ENCODE results near the gene MYO9B. TPM values are rescaled to one million over a fixed set of nuclear protein-coding genes. Genes with fewer than 3 reads are reported as not detected.
"Not testable (repeated sequence)": the region's sequence is repeated elsewhere in the genome, so short reads cannot be mapped to it uniquely, and the experiment has no call there.

Gene MYO9B
- total and polyA plus RNA-seq, 11 donors = 24.2 to 89.4 (median 31.3) TPM

DNA sequence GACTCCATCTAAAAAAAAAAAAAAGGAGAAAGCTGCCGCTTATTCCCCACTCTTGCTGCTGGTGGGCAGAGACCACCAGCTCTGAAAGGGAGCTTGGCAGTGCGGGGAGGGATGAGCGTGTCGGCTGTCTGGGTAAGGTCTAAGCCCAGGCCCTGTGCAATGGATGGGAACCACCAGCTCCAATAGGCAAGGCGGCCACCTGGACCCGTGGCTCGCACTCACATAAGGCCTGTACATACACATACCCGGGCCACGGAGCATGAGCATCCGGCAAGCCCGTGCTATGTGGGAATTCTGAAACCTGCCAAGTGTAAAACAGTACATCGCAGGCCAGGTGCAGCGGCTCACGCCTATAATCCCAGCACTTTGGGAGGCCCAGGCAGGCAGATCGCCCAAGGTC lies 83.0 kb downstream of the MYO9B start:
- H3K27me3 ChIP-seq = no peaks in the 10 kb centered on the region
- no peak for TF ChIP-seq POLR2A (IDR thresholded peaks at IDR 0.05)
- TF ChIP-seq, protein P1, sequence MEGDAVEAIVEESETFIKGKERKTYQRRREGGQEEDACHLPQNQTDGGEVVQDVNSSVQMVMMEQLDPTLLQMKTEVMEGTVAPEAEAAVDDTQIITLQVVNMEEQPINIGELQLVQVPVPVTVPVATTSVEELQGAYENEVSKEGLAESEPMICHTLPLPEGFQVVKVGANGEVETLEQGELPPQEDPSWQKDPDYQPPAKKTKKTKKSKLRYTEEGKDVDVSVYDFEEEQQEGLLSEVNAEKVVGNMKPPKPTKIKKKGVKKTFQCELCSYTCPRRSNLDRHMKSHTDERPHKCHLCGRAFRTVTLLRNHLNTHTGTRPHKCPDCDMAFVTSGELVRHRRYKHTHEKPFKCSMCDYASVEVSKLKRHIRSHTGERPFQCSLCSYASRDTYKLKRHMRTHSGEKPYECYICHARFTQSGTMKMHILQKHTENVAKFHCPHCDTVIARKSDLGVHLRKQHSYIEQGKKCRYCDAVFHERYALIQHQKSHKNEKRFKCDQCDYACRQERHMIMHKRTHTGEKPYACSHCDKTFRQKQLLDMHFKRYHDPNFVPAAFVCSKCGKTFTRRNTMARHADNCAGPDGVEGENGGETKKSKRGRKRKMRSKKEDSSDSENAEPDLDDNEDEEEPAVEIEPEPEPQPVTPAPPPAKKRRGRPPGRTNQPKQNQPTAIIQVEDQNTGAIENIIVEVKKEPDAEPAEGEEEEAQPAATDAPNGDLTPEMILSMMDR (IDR thresholded peaks at IDR 0.05) = no peak
- ATAC-seq (no peak), DNase-seq (no peak)
- H3K36me3 ChIP-seq = peaks cover 0 to 100% (median 89%) of the 10 kb centered on the region in 9 donors
- peaks cover 0 to 4% (median 0%) of the 10 kb centered on the region in 12 donors for H3K4me1 ChIP-seq
- 87 to 99% (median 94%) methylated on average over 12 to 15 of the region's 15 CpGs for WGBS, 4 donors
- no peak overlapping the region for H3K4me3 ChIP-seq
- H3K9me3 ChIP-seq = peaks cover 0 to 6% (median 0%) of the 10 kb centered on the region in 12 donors
- intact Hi-C loops (cut with DNase I) = loop anchor here in 1 of 10 donors (10.0 kb wide), 1 partner anchor 46 kb away; no protein-coding TSS in a partner anchor
- H3K27ac ChIP-seq = no peak overlapping the region

DNA sequence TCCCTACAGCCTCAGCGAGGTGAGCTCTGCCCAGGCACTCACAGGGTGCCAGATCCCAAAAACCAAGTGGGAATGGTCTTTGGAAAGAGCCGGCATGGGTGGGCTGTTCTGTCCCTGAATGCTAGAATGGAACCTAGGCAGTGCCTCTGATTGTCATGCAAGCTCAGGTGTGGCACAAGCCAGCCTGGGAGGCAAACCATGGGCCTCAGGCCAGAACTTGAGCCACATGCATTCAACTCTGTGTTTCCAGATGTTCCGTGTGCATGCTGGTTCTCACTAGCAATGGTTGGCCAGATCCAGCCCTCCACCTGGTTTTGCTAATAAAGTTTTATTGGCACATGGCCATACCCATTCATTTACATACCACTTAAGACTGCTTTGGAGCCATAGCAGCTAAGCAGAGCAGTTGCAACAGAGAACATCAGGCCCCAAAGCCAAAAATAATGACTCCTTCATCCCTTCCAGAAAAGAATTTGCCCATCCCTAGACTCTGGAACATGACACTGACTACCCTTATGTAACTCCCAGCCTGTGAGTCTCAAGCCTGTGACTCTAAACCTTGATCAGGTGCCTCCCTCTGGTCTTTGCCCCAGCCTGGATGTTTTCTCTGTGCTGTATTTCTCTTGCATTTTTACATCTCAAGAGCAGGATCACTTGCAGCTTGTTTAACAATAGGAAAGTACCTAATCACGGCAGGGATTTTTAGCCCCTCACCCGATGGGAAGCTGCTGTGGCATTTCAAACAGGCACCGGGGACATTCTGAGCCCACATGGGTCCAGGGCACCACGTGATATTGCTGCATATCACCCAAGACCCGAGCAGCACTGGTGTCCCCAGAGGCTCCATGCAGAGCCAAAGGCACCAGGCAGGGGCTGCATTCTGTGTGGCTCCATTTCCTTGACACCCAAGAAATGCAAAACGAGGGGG lies 84.2 kb downstream of the MYO9B start:
- 73 to 76% (median 74%) methylated on average over 9 of the region's 9 CpGs for WGBS, 4 donors
- intact Hi-C loops (cut with DNase I) = loop anchor here in 1 of 10 donors (10.0 kb wide), 1 partner anchor 45 kb away; no protein-coding TSS in a partner anchor

DNA sequence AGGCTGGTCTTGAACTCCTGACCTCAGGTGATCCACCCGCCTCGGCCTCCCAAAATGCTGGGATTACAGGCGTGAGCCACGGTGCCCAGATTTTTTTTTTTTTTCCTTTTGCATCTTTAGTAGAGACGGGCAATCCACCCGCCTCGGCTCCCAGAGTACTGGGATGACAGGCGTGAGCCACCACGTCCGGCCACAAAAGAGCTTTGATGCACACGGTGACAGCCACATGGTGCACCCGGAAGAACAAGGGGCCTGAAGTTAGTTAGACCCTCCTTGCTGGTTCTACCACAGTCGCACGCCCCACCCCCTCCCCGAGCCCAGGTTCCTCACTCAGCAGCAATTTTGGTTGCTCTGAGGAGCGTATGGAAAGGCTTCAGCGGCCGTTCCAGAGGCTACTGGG lies 85.3 kb downstream of the MYO9B start:
- TF ChIP-seq, protein P1 (IDR thresholded peaks at IDR 0.05) = no peak
- TF ChIP-seq POLR2A (IDR thresholded peaks at IDR 0.05) = no peak
- ATAC-seq = no peak
- Histone ChIP-seq H3K4me1 (peaks cover 0 to 4% (median 0%) of the 10 kb centered on the region in 12 donors), H3K27me3 (no peaks in the 10 kb centered on the region), H3K4me3 (no peak overlapping the region), H3K36me3 (peaks cover 0 to 100% (median 90%) of the 10 kb centered on the region in 9 donors), H3K9me3 (peaks cover 0 to 7% (median 0%) of the 10 kb centered on the region in 12 donors), H3K27ac (no peak overlapping the region)
- no peak for DNase-seq
- WGBS, 4 donors = 89 to 96% (median 95%) methylated on average over 16 to 18 of the region's 18 CpGs
- intact Hi-C loops (cut with DNase I) = no loop called here

More for the DNA sequence above, 84.2 kb downstream of the MYO9B start:
- Histone ChIP-seq H3K27ac (no peak overlapping the region), H3K4me3 (no peak overlapping the region), H3K27me3 (no peaks in the 10 kb centered on the region), H3K36me3 (peaks cover 0 to 100% (median 90%) of the 10 kb centered on the region in 9 donors), H3K4me1 (peaks cover 0 to 4% (median 0%) of the 10 kb centered on the region in 12 donors), H3K9me3 (peaks cover 0 to 7% (median 0%) of the 10 kb centered on the region in 12 donors)
- TF ChIP-seq, protein P1 (IDR thresholded peaks at IDR 0.05) = no peak
- no peak for TF ChIP-seq POLR2A (IDR thresholded peaks at IDR 0.05)
- no peak for ATAC-seq
- DNase-seq = no peak

- intact Hi-C loops (cut with DNase I); H3K9me3 ChIP-seq; H3K4me1 ChIP-seq; H3K27me3 ChIP-seq; H3K4me3 ChIP-seq; H3K27ac ChIP-seq; DNase-seq; ATAC-seq: not testable (repeated sequence)
- peaks cover 0 to 100% (median 87%) of the 10 kb centered on the region in 9 donors for H3K36me3 ChIP-seq
- WGBS, 4 donors = 91 to 99% (median 97%) methylated on average over 14 of the region's 14 CpGs
Measured at GRCh38 chr19:17162131-17162530, 86.6 kb downstream of the MYO9B start.

All from heart left ventricle (tissue), 16 donors.